H9 (cell line): ENCODE data around the gene UBAC2. TPM values are rescaled to one million over a fixed set of nuclear protein-coding genes. Genes with fewer than 3 reads are reported as not detected.

Experiments used
- DNase-seq: peaks from one replicate; pipeline ENCODE4 v3.0.0-alpha.2; 2017
- H2AFZ ChIP-seq: one replicate; pipeline ENCODE4 v1.6.1; 2013; ENCODE audit warnings: mild to moderate bottlenecking, low read length, control low read depth, moderate library complexity
- H2AK5ac ChIP-seq: 2 replicates; pipeline ENCODE4 v1.6.1; 2013; ENCODE audit warnings: low read length, control low read depth, mixed read lengths; ENCODE audit not compliant: insufficient read length
- H2BK120ac ChIP-seq: one replicate; pipeline ENCODE4 v1.6.1; 2013; ENCODE audit warnings: low read depth, mild to moderate bottlenecking, low read length, control low read depth, inconsistent platforms; ENCODE audit not compliant: poor library complexity, severe bottlenecking
- H2BK12ac ChIP-seq: 2 replicates; pipeline ENCODE4 v1.6.1; 2013; ENCODE audit warnings: low read length, control low read depth, mixed read lengths, low read depth; ENCODE audit not compliant: insufficient read length
- H2BK15ac ChIP-seq: 2 replicates; pipeline ENCODE4 v1.6.1; 2013; ENCODE audit warnings: low read depth, low read length, control low read depth
- H2BK20ac ChIP-seq: one replicate; pipeline ENCODE4 v1.6.1; 2013; ENCODE audit warnings: low read depth, mild to moderate bottlenecking, low read length, control low read depth, inconsistent platforms; ENCODE audit not compliant: poor library complexity, severe bottlenecking
- H2BK5ac ChIP-seq: 2 replicates; pipeline ENCODE4 v1.6.1; 2013; ENCODE audit warnings: low read length, control low read depth, mixed read lengths; ENCODE audit not compliant: insufficient read length
- H3K14ac ChIP-seq: 2 replicates; pipeline ENCODE4 v1.6.1; 2013; ENCODE audit warnings: low read length, control low read depth; ENCODE audit not compliant: insufficient read depth
- H3K18ac ChIP-seq: 2 replicates; pipeline ENCODE4 v1.6.1; 2013; ENCODE audit warnings: low read depth, mild to moderate bottlenecking, mixed read lengths, low read length, control low read depth; ENCODE audit not compliant: insufficient read length
- H3K23ac ChIP-seq: 2 replicates; pipeline ENCODE4 v1.6.1; 2013; ENCODE audit warnings: low read length, control low read depth, mixed read lengths, low read depth; ENCODE audit not compliant: insufficient read length
- H3K23me2 ChIP-seq: 2 replicates; pipeline ENCODE4 v1.6.1; 2013; ENCODE audit warnings: low read depth, mild to moderate bottlenecking, mixed read lengths, low read length, control low read depth; ENCODE audit not compliant: insufficient read length, poor library complexity, severe bottlenecking
- H3K27ac ChIP-seq: 2 replicates; pipeline ENCODE4 v1.5.1; 2013; ENCODE audit warnings: low read length, control low read depth, mixed read lengths, low read depth; ENCODE audit not compliant: insufficient read length
- H3K27me3 ChIP-seq: 2 replicates; pipeline ENCODE4 v1.6.1; 2013; ENCODE audit warnings: low read length, control low read depth, inconsistent platforms; ENCODE audit not compliant: insufficient read depth
- H3K4ac ChIP-seq: 2 replicates; pipeline ENCODE4 v1.6.1; 2013; ENCODE audit warnings: low read depth, mild to moderate bottlenecking, control low read depth, inconsistent platforms, low read length, moderate library complexity
- H3K4me1 ChIP-seq: 2 replicates; pipeline ENCODE4 v1.6.1; 2013; ENCODE audit warnings: low read length, control low read depth, inconsistent platforms; ENCODE audit not compliant: insufficient read depth
- H3K4me2 ChIP-seq: 2 replicates; pipeline ENCODE4 v1.6.1; 2013; ENCODE audit warnings: low read length, control low read depth, mixed read lengths; ENCODE audit not compliant: insufficient read length, insufficient read depth
- H3K56ac ChIP-seq: 2 replicates; pipeline ENCODE4 v1.6.1; 2013; ENCODE audit warnings: low read depth, mild to moderate bottlenecking, mixed read lengths, low read length, control low read depth; ENCODE audit not compliant: insufficient read length
- H3K79me1 ChIP-seq: 2 replicates; pipeline ENCODE4 v1.6.1; 2013; ENCODE audit warnings: low read depth, mild to moderate bottlenecking, moderate library complexity, low read length, control low read depth, inconsistent platforms; ENCODE audit not compliant: insufficient read depth, poor library complexity, severe bottlenecking
- H3K79me2 ChIP-seq: 2 replicates; pipeline ENCODE4 v1.6.1; 2013; ENCODE audit warnings: low read length, control low read depth, inconsistent platforms; ENCODE audit not compliant: insufficient read depth
- H3K9ac ChIP-seq: 2 replicates; pipeline ENCODE4 v1.6.1; 2013; ENCODE audit warnings: low read length, control low read depth, mixed read lengths; ENCODE audit not compliant: insufficient read length; ENCODE audit errors: extremely low read depth
- H3K9me3 ChIP-seq: one replicate; pipeline ENCODE4 v1.6.1; 2013; ENCODE audit warnings: low read depth, low read length, inconsistent platforms; ENCODE audit not compliant: control insufficient read depth
- H3T11ph ChIP-seq: one replicate; pipeline ENCODE4 v1.6.1; 2013; ENCODE audit warnings: mild to moderate bottlenecking, low read length, control low read depth, inconsistent platforms
- H4K20me1 ChIP-seq: one replicate; pipeline ENCODE4 v1.6.1; 2013; ENCODE audit not compliant: control insufficient read depth, insufficient read length, insufficient read depth
- H4K5ac ChIP-seq: 2 replicates; pipeline ENCODE4 v1.6.1; 2013; ENCODE audit warnings: low read depth, mild to moderate bottlenecking, mixed read lengths, low read length, control low read depth; ENCODE audit not compliant: insufficient read length
- H4K8ac ChIP-seq: replicated peaks from 2 replicates; pipeline ENCODE4 v1.6.1; 2013; ENCODE audit warnings: low read length, control low read depth, mixed read lengths, low read depth; ENCODE audit not compliant: insufficient read length
- H4K91ac ChIP-seq: 2 replicates; pipeline ENCODE4 v1.6.1; 2013; ENCODE audit warnings: low read depth, mild to moderate bottlenecking, moderate library complexity, mixed read lengths, low read length, control low read depth; ENCODE audit not compliant: insufficient read length
- H3K27ac Mint-ChIP-seq, 3 experiments: 2 replicates in 2 of 3; 3 replicates in 1 of 3; pipeline ENCODE4 v1.8.0; 2020 to 2021; ENCODE audit warnings: mixed read lengths in 3 of 3, mild to moderate bottlenecking in 1 of 3, moderate library complexity in 1 of 3
- H3K27me3 Mint-ChIP-seq: 2 replicates; pipeline ENCODE4 v1.8.0; 2021; ENCODE audit warnings: low read depth, mild to moderate bottlenecking, moderate library complexity, mixed read lengths
- H3K36me3 Mint-ChIP-seq, 3 experiments: 2 replicates in 2 of 3; 3 replicates in 1 of 3; pipeline ENCODE4 v1.8.0; 2020 to 2021; ENCODE audit warnings: low read depth in 3 of 3, mixed read lengths in 3 of 3; ENCODE audit not compliant: insufficient read depth in 1 of 3
- H3K4me1 Mint-ChIP-seq, 2 experiments: 2 replicates each; pipeline ENCODE4 v1.8.0; 2020; ENCODE audit warnings: mixed read lengths in 2 of 2
- H3K4me3 Mint-ChIP-seq, 2 experiments: 2 replicates in 1 of 2; 3 replicates in 1 of 2; pipeline ENCODE4 v1.8.0; 2020 to 2021; ENCODE audit warnings: mild to moderate bottlenecking in 2 of 2, mixed read lengths in 2 of 2, moderate library complexity in 1 of 2
- H3K9me3 Mint-ChIP-seq, 2 experiments: 2 replicates in 1 of 2; 3 replicates in 1 of 2; pipeline ENCODE4 v1.8.0; 2020; ENCODE audit warnings: mild to moderate bottlenecking in 2 of 2, mixed read lengths in 2 of 2, moderate library complexity in 1 of 2
- WGBS: extraction: QIAGEN DNeasy Blood & Tissue Kit; methylation state at CpG from one replicate; pipeline ENCODE4 v1.1.7; 2013; ENCODE audit warnings: missing lambda C conversion rate, low lambda C conversion rate, mixed read lengths; ENCODE audit not compliant: insufficient read length; ENCODE audit errors: extremely low coverage; 5-methylcytosine and 5-hydroxymethylcytosine counted together
- total RNA-seq: library from RNA; stranded (reverse); gene quantifications from 2 replicates; pipeline ENCODE4 v1.2.1, GENCODE V29; 2021
- TF ChIP-seq, protein P1 (sequence below): fragments of 200-600 bp; sonication (generic); conservative IDR thresholded peaks from 3 replicates; pipeline ENCODE4 v1.8.0; 2021; ENCODE audit warnings: antibody characterized with exemption, mild to moderate bottlenecking

UBAC2 gene
- total RNA-seq, 1 experiment from 2014 or later = 52.3 TPM

DNA sequence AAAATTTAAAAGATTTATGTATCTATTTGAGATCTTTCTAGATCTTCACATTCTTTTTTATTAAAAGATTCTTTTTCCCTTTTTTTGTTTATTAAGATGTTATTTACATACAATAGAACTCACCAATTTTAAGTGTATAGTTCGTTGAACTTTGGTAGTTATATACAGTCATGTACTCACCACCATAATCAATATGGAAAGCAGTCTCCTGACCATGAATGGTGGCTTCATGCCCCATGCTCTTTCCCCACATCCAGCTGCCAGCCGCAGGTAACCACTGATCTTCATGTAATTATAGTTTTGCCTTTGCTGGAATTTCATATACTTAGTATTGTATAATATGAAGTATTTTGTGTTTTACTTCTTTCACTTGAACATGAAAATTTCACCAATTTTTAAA, 127.1 kb downstream of the UBAC2 start:
- no peaks in the 10 kb centered on the region for H3K4me1 Mint-ChIP-seq
- no CpG with 5 or more reads among the region's 2 CpGs for WGBS
- Histone ChIP-seq H2BK20ac (no peak overlapping the region), H3K9ac (no peak overlapping the region), H3K27me3 (no peaks in the 10 kb centered on the region), H2AFZ (no peak overlapping the region), H3K18ac (no peak overlapping the region), H3K4me1 (no peaks in the 10 kb centered on the region), H3K23ac (no peak overlapping the region), H3K23me2 (no peaks in the 10 kb centered on the region), H3K79me1 (no peaks in the 10 kb centered on the region), H3K4me2 (no peak overlapping the region), H3K14ac (no peak overlapping the region), H2BK5ac (no peak overlapping the region), H2AK5ac (no peak overlapping the region), H3T11ph (no peak overlapping the region), H3K27ac (no peak overlapping the region), H4K91ac (no peak overlapping the region), H3K4ac (no peak overlapping the region), H2BK120ac (no peak overlapping the region), H3K56ac (no peak overlapping the region), H3K79me2 (no peaks in the 10 kb centered on the region), H4K8ac (no peak overlapping the region), H3K9me3 (no peaks in the 10 kb centered on the region), H2BK12ac (no peak overlapping the region), H4K5ac (no peak overlapping the region), H2BK15ac (no peak overlapping the region), H4K20me1 (no peaks in the 10 kb centered on the region)
- no peak overlapping the region for H3K27ac Mint-ChIP-seq
- DNase-seq = no peak
- H3K27me3 Mint-ChIP-seq = no peaks in the 10 kb centered on the region
- H3K4me3 Mint-ChIP-seq = no peak overlapping the region
- peaks cover 0 to 18% (median 11%) of the 10 kb centered on the region in 3 experiments; a peak in 4 of 7 replicates for H3K36me3 Mint-ChIP-seq
- TF ChIP-seq, protein P1, sequence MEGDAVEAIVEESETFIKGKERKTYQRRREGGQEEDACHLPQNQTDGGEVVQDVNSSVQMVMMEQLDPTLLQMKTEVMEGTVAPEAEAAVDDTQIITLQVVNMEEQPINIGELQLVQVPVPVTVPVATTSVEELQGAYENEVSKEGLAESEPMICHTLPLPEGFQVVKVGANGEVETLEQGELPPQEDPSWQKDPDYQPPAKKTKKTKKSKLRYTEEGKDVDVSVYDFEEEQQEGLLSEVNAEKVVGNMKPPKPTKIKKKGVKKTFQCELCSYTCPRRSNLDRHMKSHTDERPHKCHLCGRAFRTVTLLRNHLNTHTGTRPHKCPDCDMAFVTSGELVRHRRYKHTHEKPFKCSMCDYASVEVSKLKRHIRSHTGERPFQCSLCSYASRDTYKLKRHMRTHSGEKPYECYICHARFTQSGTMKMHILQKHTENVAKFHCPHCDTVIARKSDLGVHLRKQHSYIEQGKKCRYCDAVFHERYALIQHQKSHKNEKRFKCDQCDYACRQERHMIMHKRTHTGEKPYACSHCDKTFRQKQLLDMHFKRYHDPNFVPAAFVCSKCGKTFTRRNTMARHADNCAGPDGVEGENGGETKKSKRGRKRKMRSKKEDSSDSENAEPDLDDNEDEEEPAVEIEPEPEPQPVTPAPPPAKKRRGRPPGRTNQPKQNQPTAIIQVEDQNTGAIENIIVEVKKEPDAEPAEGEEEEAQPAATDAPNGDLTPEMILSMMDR = no peak
- H3K9me3 Mint-ChIP-seq = no peaks in the 10 kb centered on the region
